ENCODE data around the gene GRM1.

DNA sequence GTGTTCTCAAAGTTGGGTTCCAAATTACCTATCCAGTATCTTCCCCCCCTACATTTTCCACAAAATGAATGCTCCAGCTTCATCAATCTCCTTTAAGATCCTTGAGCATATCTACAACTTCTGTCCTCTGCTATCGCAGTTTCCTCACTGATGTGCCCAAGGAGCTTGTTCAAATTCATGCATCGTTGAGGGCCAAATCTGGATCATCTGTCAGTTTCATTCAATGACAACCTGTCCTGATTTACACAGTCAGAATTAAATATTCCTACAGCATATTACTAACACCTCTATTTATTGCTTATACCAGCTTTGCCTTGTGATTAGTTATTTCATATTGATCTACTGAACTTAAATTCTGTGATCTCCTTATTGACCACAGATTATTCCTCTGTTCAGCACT, 68.7 kb downstream of the GRM1 start:
- no peak for TF ChIP-seq EZH2 (IDR thresholded peaks at IDR 0.05; ENCODE audit: insufficient read depth, poor library complexity, severe bottlenecking)
- TF ChIP-seq EZH2phosphoT487 (IDR thresholded peaks at IDR 0.05; ENCODE audit: insufficient read depth, low read depth) = no peak

All from GM23248 (cell line).